GM10266 (cell line): ENCODE measurements around the gene COL8A1.
"Not testable (repeated sequence)": the region's sequence is repeated elsewhere in the genome, so short reads cannot be mapped to it uniquely, and the experiment has no call there.

ENCODE experiments used
- DNase-seq: peaks from one replicate; pipeline ENCODE4 v3.0.0; 2012; ENCODE audit errors: extremely low spot score
- TF ChIP-seq, protein P1 (sequence below): IDR thresholded peaks from 2 replicates; pipeline ENCODE4 v1.5.1; 2012; ENCODE audit warnings: mild to moderate bottlenecking, low read depth; ENCODE audit not compliant: control insufficient read depth, insufficient read depth; ENCODE audit errors: missing control alignments

The COL8A1 gene

DNA sequence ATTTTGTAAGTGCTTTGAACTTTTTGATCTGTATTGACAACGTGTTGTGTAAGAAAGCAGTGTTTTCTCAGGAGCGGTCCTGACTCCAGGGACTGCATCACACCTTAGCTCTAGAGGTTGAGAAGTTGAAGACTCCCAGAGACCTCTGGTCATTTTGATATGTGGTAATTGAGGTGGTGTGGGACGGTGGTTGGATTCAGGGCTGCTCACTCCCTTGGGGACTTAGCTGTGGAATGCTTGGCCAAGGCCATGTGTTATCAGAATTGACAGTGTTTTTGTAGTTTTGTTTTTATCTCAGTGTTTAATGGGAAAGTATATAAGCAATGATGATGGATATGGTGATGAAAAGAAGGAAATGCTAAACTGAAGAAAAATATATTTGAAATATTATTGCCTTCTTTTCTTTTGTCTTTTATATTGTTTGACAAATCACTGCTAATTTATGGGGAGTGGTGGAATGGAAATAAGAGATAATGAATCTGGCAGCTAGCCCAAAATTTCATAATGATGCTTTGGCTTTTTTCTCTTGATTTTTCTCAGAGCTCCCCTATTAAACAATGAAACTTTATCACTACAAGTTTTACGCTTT, 195.3 kb downstream of the COL8A1 start:
- TF ChIP-seq, protein P1, sequence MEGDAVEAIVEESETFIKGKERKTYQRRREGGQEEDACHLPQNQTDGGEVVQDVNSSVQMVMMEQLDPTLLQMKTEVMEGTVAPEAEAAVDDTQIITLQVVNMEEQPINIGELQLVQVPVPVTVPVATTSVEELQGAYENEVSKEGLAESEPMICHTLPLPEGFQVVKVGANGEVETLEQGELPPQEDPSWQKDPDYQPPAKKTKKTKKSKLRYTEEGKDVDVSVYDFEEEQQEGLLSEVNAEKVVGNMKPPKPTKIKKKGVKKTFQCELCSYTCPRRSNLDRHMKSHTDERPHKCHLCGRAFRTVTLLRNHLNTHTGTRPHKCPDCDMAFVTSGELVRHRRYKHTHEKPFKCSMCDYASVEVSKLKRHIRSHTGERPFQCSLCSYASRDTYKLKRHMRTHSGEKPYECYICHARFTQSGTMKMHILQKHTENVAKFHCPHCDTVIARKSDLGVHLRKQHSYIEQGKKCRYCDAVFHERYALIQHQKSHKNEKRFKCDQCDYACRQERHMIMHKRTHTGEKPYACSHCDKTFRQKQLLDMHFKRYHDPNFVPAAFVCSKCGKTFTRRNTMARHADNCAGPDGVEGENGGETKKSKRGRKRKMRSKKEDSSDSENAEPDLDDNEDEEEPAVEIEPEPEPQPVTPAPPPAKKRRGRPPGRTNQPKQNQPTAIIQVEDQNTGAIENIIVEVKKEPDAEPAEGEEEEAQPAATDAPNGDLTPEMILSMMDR: no peak
- DNase-seq: no peak

DNA sequence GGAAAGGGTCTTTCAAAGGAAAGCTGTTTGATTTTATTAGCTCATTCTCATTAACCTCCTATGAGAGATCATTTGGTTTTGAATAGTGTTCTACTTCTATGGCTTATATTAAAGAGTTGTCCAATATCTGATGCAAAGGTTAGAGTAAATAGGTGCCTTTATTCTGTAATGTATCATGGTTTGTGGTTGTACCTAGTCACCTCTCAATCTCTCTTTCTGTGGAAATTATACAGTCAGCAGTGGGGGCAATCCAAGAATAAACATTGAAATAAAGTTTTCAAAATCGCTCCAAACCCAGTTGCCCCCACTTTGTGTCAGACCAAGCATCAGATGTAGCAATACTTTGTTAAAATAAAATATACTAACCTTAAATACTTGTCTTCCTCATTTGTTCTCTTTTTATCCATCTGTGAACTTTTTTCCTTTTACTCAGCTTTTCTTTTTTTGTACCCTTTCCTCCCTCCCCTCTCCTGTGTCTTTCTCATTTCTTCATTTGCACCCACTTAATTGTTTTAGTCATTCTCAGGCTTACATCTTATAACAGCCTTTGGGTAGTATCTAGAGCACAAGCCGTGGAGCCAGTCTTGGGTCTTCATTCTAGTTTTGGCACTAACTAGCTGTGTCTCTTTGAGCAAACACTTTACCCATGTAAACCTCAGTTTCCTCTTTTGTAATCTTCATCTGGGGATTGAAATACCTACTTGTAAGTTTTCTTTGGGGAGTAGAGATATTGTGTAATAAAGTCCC, 196.0 kb downstream of the COL8A1 start:
- no peak for DNase-seq
- TF ChIP-seq, protein P1: no peak

DNA sequence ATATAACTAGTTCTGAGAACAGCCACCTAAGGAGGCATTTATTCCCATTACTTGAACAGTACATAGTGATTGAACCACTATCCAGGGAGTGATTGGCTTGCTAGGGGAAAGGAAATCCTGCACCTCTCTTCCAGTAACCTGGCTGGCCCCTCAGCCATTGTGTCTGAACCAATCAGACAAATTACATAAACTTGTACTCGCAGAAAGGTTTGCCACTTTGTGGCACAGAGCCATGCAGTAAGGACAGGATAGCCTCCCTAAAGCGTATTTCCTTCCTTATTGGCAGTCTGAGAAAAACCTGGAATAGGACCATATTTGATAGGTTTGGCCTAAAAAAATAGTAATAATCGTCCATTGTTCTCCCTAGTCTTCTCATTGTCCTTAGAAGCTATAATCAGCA, 198.3 kb downstream of the COL8A1 start:
- TF ChIP-seq, protein P1: no peak
- DNase-seq: no peak

DNA sequence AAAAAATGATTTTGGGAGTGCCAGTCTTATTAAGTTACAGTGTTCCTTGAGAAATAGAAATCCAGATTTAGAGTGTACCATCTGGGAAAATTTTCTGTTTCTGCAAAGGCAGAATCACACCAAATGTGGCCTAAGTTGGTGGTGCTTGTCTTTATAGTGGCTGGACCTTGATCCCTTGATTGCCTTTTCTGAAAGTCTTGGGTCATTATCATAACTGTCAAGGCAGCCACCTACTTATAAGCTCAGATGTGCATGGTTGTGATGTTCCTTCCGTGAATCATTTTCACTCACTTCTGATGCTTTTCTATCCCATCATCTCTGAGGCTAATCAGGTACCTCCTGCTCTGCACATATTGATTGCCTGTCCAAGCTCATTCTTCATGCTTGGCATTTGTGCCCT, 199.3 kb downstream of the COL8A1 start:
- no peak for DNase-seq
- TF ChIP-seq, protein P1: no peak

GRCh38 chr3:99838755-99839154, 200.4 kb downstream of the COL8A1 start:
- TF ChIP-seq, protein P1: no peak
- no peak for DNase-seq

DNA sequence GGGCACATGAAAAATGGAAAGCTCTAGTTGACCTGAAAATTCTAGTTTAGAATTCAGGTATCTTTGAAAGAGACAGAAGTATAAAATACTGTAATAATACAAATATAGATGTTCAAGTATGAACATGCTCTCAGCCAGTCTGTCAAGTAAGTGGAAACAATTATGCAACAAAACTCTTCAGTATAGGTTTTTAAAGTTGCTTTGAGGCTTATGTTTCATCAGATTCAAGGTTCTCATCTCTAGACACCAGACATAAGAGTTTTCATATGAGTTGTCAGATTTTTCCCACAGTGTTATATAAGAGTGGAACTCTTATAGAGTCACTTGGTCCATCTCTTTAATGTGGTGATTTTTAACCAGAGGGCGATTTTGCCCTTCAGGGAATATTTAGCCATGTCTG, 201.2 kb downstream of the COL8A1 start:
- TF ChIP-seq, protein P1: no peak
- DNase-seq: no peak

- DNase-seq: not testable (repeated sequence)
Measured at GRCh38 chr3:99841949-99842348, 203.6 kb downstream of the COL8A1 start.
